Activated naive CD4-positive, alpha-beta T cell treated with anti-CD3 and anti-CD28 coated beads, Interleukin-2, amount 10 ng/mL, durations not matched to agents 7 days and 5 days (primary cell): Measurements from ENCODE around the gene GIT2.
A peak's percentile ranks its signal among the peaks of the same experiment; 100 is the strongest.
"Not testable (repeated sequence)": the region's sequence is repeated elsewhere in the genome, so short reads cannot be mapped to it uniquely, and the experiment has no call there.

ENCODE experiments used
- CTCF ChIA-PET: fragments of 350-600 bp; sonication (Branson Sonifier 250); formaldehyde crosslinking; loops from one replicate; lab custom pipeline; 2021; ENCODE audit warnings: antibody characterized with exemption; lab: Charles Lee
- DNase-seq: peaks from one replicate; pipeline ENCODE4 v3.0.0-alpha.2; 2020
- H3K27ac Mint-ChIP-seq: one replicate; pipeline ENCODE4 v1.8.0; 2021; ENCODE audit warnings: mild to moderate bottlenecking, moderate library complexity, mixed read lengths
- H3K27me3 Mint-ChIP-seq: one replicate; pipeline ENCODE4 v1.8.0; 2021; ENCODE audit warnings: mild to moderate bottlenecking, mixed read lengths
- H3K36me3 Mint-ChIP-seq: one replicate; pipeline ENCODE4 v1.8.0; 2021; ENCODE audit warnings: mixed read lengths
- H3K4me1 Mint-ChIP-seq: one replicate; pipeline ENCODE4 v1.8.0; 2021; ENCODE audit warnings: mixed read lengths
- H3K4me3 Mint-ChIP-seq: one replicate; pipeline ENCODE4 v1.8.0; 2021; ENCODE audit warnings: mild to moderate bottlenecking, moderate library complexity, mixed read lengths
- H3K9me3 Mint-ChIP-seq: one replicate; pipeline ENCODE4 v1.8.0; 2021; ENCODE audit warnings: mixed read lengths

The GIT2 gene

DNA sequence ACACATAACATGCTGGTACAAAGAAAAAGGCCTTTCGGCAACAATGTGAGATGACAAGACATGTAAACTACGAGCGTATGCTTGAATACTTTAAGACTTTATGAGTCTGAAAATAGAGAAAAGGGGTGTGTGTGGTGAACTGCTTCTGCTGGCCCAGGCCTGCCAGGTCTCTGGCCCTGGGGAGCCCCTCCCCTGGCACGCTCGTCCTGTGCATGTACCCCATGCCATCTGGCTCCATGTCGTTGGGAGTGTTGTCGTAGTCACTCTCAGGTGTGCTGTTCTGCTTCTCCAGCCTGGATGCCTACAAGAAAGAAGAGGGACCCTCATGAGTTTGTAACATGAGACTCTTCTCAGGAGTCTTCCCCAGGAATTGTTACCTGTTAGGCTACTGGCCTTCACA, 57.2 kb downstream of the GIT2 start:
- no peaks in the 10 kb centered on the region for H3K4me1 Mint-ChIP-seq
- no peak overlapping the region for H3K4me3 Mint-ChIP-seq
- H3K27ac Mint-ChIP-seq: no peak overlapping the region
- no peaks in the 10 kb centered on the region for H3K9me3 Mint-ChIP-seq
- CTCF ChIA-PET: no interaction called here
- no peaks in the 10 kb centered on the region for H3K27me3 Mint-ChIP-seq
- DNase-seq: no peak
- peaks cover 45% of the 10 kb centered on the region for H3K36me3 Mint-ChIP-seq

DNA sequence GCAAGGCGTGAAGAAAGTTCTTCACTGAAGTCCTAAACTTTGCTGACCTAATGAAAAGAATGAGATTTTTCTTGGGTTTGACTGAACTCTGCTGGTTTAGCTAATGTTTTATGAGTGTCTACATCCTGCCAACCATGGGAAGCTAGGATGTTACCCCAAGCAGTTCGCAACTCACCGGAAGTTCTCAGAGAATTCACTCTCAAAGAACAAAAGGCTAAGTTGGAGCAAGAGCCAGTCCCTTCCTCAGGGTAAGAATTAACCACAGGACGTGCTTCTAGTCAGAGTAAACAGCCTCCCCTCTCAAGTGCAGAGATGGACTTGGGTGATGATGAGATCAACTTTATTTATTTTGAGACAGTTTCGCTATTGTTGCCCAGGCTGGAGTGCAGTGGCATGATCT, 58.8 kb downstream of the GIT2 start:
- Mint-ChIP-seq H3K4me1 (no peaks in the 10 kb centered on the region), H3K27me3 (no peaks in the 10 kb centered on the region), H3K4me3 (no peak overlapping the region), H3K27ac (no peak overlapping the region), H3K9me3 (no peaks in the 10 kb centered on the region), H3K36me3 (peaks cover 51% of the 10 kb centered on the region)
- no peak for DNase-seq
- CTCF ChIA-PET: no interaction called here

DNA sequence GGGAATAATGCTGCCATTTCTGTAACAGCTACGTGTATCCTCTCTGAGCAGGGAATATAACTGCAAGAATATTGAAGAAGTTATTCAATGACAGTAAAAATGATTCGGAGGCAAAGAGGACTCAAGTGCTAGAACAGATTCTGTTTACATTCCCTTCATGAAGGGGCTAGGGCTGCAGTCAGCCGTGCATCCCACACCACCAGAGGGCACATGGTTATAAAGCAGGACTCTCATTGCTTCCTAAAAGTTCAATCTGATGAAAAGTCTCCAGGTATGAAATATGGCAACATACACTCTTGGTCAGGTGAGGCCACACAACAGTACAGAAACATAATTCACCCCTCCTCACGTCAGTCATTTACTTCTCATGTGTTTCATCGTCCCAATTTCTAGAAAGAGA, 62.1 kb downstream of the GIT2 start:
- CTCF ChIA-PET: interaction anchor here (1.2 to 1.7 kb wide), 2 partner anchors 15 to 168 kb away, joined by 3 to 5 read pairs; no protein-coding TSS in a partner anchor
- Mint-ChIP-seq H3K4me3 (no peak overlapping the region), H3K4me1 (no peaks in the 10 kb centered on the region), H3K27me3 (no peaks in the 10 kb centered on the region), H3K27ac (peak overlapping the region; percentile 70), H3K36me3 (peaks cover 69% of the 10 kb centered on the region), H3K9me3 (no peaks in the 10 kb centered on the region)
- peak; percentile 45 for DNase-seq

DNA sequence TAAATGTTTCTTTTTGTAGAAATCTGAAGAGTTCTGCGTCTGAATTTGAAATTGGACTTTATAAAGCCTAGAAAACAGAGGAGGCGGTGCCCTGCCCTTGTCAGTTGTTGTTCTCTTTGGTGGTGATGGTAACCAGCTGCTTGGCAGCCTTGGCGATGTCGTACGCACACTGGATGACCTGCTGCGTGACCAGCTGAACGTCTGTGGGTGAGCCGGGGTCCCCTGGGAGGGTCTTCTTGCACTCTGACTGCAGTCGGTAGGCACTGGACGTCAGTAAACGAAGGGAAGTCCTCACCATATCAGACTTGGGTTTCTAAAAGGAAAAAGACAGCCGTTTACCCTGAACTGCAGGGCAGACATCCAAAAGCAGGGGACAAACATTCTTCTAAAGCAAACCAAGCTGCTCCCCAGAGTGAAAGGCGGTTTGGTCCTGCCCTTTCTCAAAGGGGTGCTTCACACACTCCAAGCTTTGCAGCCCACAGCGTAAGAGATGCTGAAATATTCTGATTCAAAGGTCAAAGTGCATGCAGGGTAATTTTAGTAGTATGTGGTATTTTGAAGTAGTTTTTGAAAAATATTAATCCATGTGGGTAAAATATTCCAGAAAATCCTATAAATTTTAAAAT, 63.2 kb downstream of the GIT2 start:
- H3K9me3 Mint-ChIP-seq: no peaks in the 10 kb centered on the region
- no peak overlapping the region for H3K4me3 Mint-ChIP-seq
- peaks cover 60% of the 10 kb centered on the region for H3K36me3 Mint-ChIP-seq
- DNase-seq: no peak
- CTCF ChIA-PET: interaction anchor here (1.2 to 1.7 kb wide), 2 partner anchors 17 to 169 kb away, joined by 3 to 5 read pairs; no protein-coding TSS in a partner anchor
- no peak overlapping the region for H3K27ac Mint-ChIP-seq
- H3K4me1 Mint-ChIP-seq: no peaks in the 10 kb centered on the region
- H3K27me3 Mint-ChIP-seq: no peaks in the 10 kb centered on the region

DNA sequence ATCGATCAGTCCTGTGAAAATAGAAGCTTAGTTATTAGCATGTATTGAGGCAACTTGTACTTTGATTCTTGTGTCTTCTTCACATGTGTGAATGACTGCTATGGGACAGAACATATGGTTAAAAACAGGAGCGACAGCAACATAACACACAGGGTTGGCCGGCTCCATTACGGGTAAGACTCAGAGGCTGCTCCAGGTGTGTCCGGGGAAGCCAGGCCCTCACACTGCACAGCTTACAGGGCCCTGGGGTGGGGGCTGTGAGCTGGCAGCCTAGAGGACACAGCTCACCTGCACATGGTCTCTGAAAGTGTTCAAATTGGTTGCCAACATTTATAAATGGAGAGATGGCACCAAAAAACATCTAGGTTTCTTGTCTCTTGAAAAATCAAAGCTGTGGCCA, 65.0 kb downstream of the GIT2 start:
- Mint-ChIP-seq H3K9me3 (no peaks in the 10 kb centered on the region), H3K4me3 (no peak overlapping the region), H3K4me1 (no peaks in the 10 kb centered on the region), H3K27me3 (no peaks in the 10 kb centered on the region), H3K36me3 (peaks cover 54% of the 10 kb centered on the region), H3K27ac (no peak overlapping the region)
- CTCF ChIA-PET: interaction anchor here (0.9 to 1.7 kb wide), 3 partner anchors 9 to 77 kb away, joined by 3 to 4 read pairs (median 3); no protein-coding TSS in a partner anchor
- DNase-seq: no peak

DNA sequence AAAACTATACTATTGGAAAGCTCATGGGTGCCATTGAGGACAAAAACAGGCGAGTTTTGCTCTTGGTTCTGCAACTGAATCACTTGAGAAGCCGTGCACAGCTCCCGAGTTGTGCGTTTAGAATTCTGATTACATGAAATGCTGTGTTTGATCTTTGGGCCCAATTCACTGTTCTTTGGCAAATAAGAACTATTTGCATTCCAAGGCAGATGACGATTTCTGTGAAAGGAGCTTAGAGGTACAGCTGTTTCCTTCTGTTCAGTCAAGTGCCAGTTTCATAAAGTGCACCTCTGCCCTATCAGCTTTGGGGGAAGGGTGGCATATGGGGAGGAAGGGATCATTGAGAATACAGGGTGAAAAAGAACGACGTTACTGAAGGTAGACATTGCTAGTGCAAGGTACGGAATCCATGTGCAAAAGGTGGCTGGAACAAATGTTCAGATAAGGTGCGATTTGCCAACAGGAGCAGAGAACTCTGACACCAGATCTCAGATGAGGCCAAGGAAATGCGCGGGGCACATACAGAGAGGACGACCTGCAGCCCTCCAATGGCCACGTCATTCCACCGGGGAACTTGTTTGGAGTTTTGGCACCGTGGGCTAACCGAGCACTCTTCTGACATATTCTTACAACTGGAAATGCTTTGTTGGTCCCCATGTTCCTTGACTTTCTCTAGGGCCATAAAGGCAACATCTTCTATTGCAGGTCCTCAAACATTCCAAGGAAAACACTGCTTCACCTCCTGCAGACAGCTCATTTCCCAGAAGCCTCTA, 66.0 kb downstream of the GIT2 start:
- no peak for DNase-seq
- CTCF ChIA-PET: interaction anchor here (0.9 to 2.8 kb wide), 3 partner anchors 76 to 85 kb away, joined by 3 to 29 read pairs (median 3); no protein-coding TSS in a partner anchor
- Mint-ChIP-seq H3K9me3 (no peaks in the 10 kb centered on the region), H3K4me3 (no peak overlapping the region), H3K27me3 (no peaks in the 10 kb centered on the region), H3K36me3 (peaks cover 48% of the 10 kb centered on the region), H3K4me1 (no peaks in the 10 kb centered on the region), H3K27ac (peak overlapping the region; percentile 19)

GRCh38 chr12:109929326-109929725, 66.8 kb downstream of the GIT2 start:
- H3K27ac Mint-ChIP-seq, DNase-seq, H3K27me3 Mint-ChIP-seq, H3K4me1 Mint-ChIP-seq, H3K9me3 Mint-ChIP-seq, H3K4me3 Mint-ChIP-seq: not testable (repeated sequence)
- H3K36me3 Mint-ChIP-seq: peaks cover 43% of the 10 kb centered on the region
- CTCF ChIA-PET: interaction anchor here (1.2 to 2.8 kb wide), 2 partner anchors 75 to 84 kb away, joined by 3 to 29 read pairs; no protein-coding TSS in a partner anchor

- H3K9me3 Mint-ChIP-seq: no peaks in the 10 kb centered on the region
- no peaks in the 10 kb centered on the region for H3K27me3 Mint-ChIP-seq
- no peak overlapping the region for H3K4me3 Mint-ChIP-seq
- H3K4me1 Mint-ChIP-seq: no peaks in the 10 kb centered on the region
- DNase-seq: no peak
- CTCF ChIA-PET: interaction anchor here (0.7 to 2.8 kb wide), 11 partner anchors 13 to 1747 kb away, joined by 3 to 29 read pairs (median 3); no protein-coding TSS in a partner anchor
- H3K36me3 Mint-ChIP-seq: peaks cover 35% of the 10 kb centered on the region
- H3K27ac Mint-ChIP-seq: no peak overlapping the region
These were observed 68.0 kb downstream of the GIT2 start for GRCh38 chr12:109928058-109928656.

- no peak overlapping the region for H3K4me3 Mint-ChIP-seq
- no peaks in the 10 kb centered on the region for H3K4me1 Mint-ChIP-seq
- DNase-seq: peak; percentile 60
- H3K9me3 Mint-ChIP-seq: no peaks in the 10 kb centered on the region
- no peaks in the 10 kb centered on the region for H3K27me3 Mint-ChIP-seq
- CTCF ChIA-PET: interaction anchor here (0.7 to 2.8 kb wide), 9 partner anchors 13 to 89 kb away, joined by 3 to 29 read pairs (median 3); no protein-coding TSS in a partner anchor
- peak overlapping the region; percentile 13 for H3K27ac Mint-ChIP-seq
- peaks cover 30% of the 10 kb centered on the region for H3K36me3 Mint-ChIP-seq
These were observed 68.5 kb downstream of the GIT2 start for GRCh38 chr12:109927622-109928021.

- CTCF ChIA-PET: interaction anchor here (1.3 to 2.4 kb wide), 3 partner anchors 17 to 73 kb away, joined by 3 to 21 read pairs (median 5); no protein-coding TSS in a partner anchor
- H3K9me3 Mint-ChIP-seq: no peaks in the 10 kb centered on the region
- no peak overlapping the region for H3K27ac Mint-ChIP-seq
- H3K27me3 Mint-ChIP-seq: no peaks in the 10 kb centered on the region
- H3K36me3 Mint-ChIP-seq: peaks cover 23% of the 10 kb centered on the region
- H3K4me1 Mint-ChIP-seq: no peaks in the 10 kb centered on the region
- DNase-seq: no peak
- H3K4me3 Mint-ChIP-seq: no peak overlapping the region
These were observed 69.5 kb downstream of the GIT2 start for GRCh38 chr12:109926488-109927210.

GRCh38 chr12:109926016-109926415, 70.2 kb downstream of the GIT2 start:
- H3K27ac Mint-ChIP-seq: no peak overlapping the region
- no peaks in the 10 kb centered on the region for H3K4me1 Mint-ChIP-seq
- no peak overlapping the region for H3K4me3 Mint-ChIP-seq
- H3K27me3 Mint-ChIP-seq: no peaks in the 10 kb centered on the region
- no peak for DNase-seq
- no peaks in the 10 kb centered on the region for H3K9me3 Mint-ChIP-seq
- H3K36me3 Mint-ChIP-seq: peaks cover 21% of the 10 kb centered on the region
- CTCF ChIA-PET: interaction anchor here (1.3 to 2.4 kb wide), 3 partner anchors 16 to 72 kb away, joined by 3 to 21 read pairs (median 5); no protein-coding TSS in a partner anchor

DNA sequence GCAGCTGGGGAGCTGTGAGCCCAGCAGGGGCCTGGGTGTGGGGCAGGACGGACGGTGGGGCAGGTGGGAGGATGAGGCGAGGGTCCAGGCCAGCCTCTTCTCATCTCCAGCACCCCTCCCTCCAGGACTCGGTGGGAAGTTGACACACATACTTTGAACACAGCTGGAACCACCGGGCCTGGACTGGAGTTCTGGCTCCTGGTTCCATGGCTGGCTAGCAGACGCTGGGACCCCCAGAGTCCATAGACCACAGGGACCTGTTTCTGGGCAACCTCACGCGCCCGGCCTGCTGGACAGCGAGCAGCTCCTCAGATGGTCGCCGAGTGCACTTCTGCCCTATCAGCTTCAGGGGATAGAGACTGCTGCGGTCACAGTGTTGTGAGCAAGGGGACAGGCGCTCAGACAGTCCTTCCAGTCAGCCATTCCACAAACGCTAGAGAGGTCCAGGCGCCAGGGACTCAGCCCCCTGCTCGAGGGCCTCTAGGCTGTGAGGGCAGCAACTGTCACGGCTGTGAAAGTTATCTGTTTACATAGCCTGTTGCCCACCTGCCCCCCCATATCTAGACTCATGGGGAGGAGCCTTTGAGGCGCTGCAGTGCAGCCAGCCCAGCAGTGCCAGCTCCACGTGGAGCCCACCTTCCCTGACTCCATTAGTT, 70.9 kb downstream of the GIT2 start:
- no peaks in the 10 kb centered on the region for H3K9me3 Mint-ChIP-seq
- no peak overlapping the region for H3K4me3 Mint-ChIP-seq
- no peaks in the 10 kb centered on the region for H3K4me1 Mint-ChIP-seq
- no peak for DNase-seq
- peak overlapping the region; percentile 69 for H3K27ac Mint-ChIP-seq
- CTCF ChIA-PET: interaction anchor here (1.3 to 2.4 kb wide), 3 partner anchors 15 to 71 kb away, joined by 3 to 21 read pairs (median 3); no protein-coding TSS in a partner anchor
- no peaks in the 10 kb centered on the region for H3K27me3 Mint-ChIP-seq
- H3K36me3 Mint-ChIP-seq: peaks cover 26% of the 10 kb centered on the region
